HEK293 (cell line): ENCODE measurements around the gene IFT122.
A peak's percentile ranks its signal among the peaks of the same experiment; 100 is the strongest.

ENCODE experiments used
- ATF2 ChIP-seq: fragments of 450-650 bp; formaldehyde crosslinking; IDR thresholded peaks from 2 replicates; pipeline ENCODE4 v1.5.1; 2016; ENCODE audit warnings: missing biosample characterization, missing genetic modification characterization, low read depth
- BCL11A ChIP-seq: fragments of 450-650 bp; formaldehyde crosslinking; IDR thresholded peaks from 2 replicates; pipeline ENCODE4 v1.5.1; 2016; ENCODE audit warnings: low read depth, missing biosample characterization, missing genetic modification characterization
- BCL11B ChIP-seq: fragments of 450-650 bp; formaldehyde crosslinking; IDR thresholded peaks from 2 replicates; pipeline ENCODE4 v1.5.1; 2016; ENCODE audit warnings: low read depth, missing biosample characterization, missing genetic modification characterization
- WT1 ChIP-seq: fragments of 450-650 bp; formaldehyde crosslinking; IDR thresholded peaks from 2 replicates; pipeline ENCODE4 v1.5.1; 2016; ENCODE audit warnings: missing biosample characterization, missing genetic modification characterization
- YY2 ChIP-seq: fragments of 450-650 bp; formaldehyde crosslinking; IDR thresholded peaks from 2 replicates; pipeline ENCODE4 v1.5.1; 2016; ENCODE audit warnings: missing biosample characterization, missing genetic modification characterization
- ZNF112 ChIP-seq: fragments of 450-650 bp; formaldehyde crosslinking; IDR thresholded peaks from 2 replicates; pipeline ENCODE4 v1.5.0; 2017; ENCODE audit warnings: missing biosample characterization, missing genetic modification characterization
- ZNF148 ChIP-seq: fragments of 450-650 bp; formaldehyde crosslinking; IDR thresholded peaks from 2 replicates; pipeline ENCODE4 v1.5.0; 2017; ENCODE audit warnings: missing biosample characterization, missing genetic modification characterization, borderline replicate concordance
- ZNF19 ChIP-seq: fragments of 450-650 bp; formaldehyde crosslinking; IDR thresholded peaks from 2 replicates; pipeline ENCODE4; 2016; ENCODE audit warnings: missing biosample characterization, missing genetic modification characterization, low read depth
- ZNF366 ChIP-seq: fragments of 450-650 bp; formaldehyde crosslinking; conservative IDR thresholded peaks from 2 replicates; pipeline ENCODE4 v1.5.1; 2016; ENCODE audit warnings: missing biosample characterization, missing genetic modification characterization
- ZNF423 ChIP-seq: fragments of 450-650 bp; formaldehyde crosslinking; IDR thresholded peaks from 2 replicates; pipeline ENCODE4 v1.5.1; 2016; ENCODE audit warnings: missing biosample characterization, missing genetic modification characterization
- ZNF449 ChIP-seq: fragments of 450-650 bp; formaldehyde crosslinking; IDR thresholded peaks from 2 replicates; pipeline ENCODE4 v1.5.1; 2017; ENCODE audit warnings: missing biosample characterization, mild to moderate bottlenecking, missing genetic modification characterization, moderate library complexity
- ZNF473 ChIP-seq: fragments of 450-650 bp; formaldehyde crosslinking; IDR thresholded peaks from 2 replicates; pipeline ENCODE4 v1.5.1; 2017; ENCODE audit warnings: missing biosample characterization, missing genetic modification characterization
- ZNF513 ChIP-seq: fragments of 450-650 bp; IDR thresholded peaks from 2 replicates; pipeline ENCODE4 v1.5.1; 2018; ENCODE audit warnings: missing biosample characterization, missing genetic modification characterization
- ZNF555 ChIP-seq: fragments of 450-650 bp; formaldehyde crosslinking; conservative IDR thresholded peaks from 2 replicates; pipeline ENCODE4 v1.5.1; 2017; ENCODE audit warnings: missing biosample characterization, mild to moderate bottlenecking, missing genetic modification characterization, inconsistent platforms
- ZNF624 ChIP-seq: fragments of 450-650 bp; formaldehyde crosslinking; IDR thresholded peaks from 2 replicates; pipeline ENCODE4 v1.5.1; 2017; ENCODE audit warnings: missing biosample characterization, missing genetic modification characterization
- ZNF670 ChIP-seq: fragments of 450-650 bp; formaldehyde crosslinking; IDR thresholded peaks from 2 replicates; pipeline ENCODE4 v1.5.1; 2016; ENCODE audit warnings: missing biosample characterization, missing genetic modification characterization, low read depth
- ZNF792 ChIP-seq: fragments of 450-650 bp; formaldehyde crosslinking; IDR thresholded peaks from 2 replicates; pipeline ENCODE4 v1.5.1; 2016; ENCODE audit warnings: missing biosample characterization, missing genetic modification characterization
- ZSCAN16 ChIP-seq: fragments of 450-650 bp; formaldehyde crosslinking; IDR thresholded peaks from 2 replicates; pipeline ENCODE4 v1.5.1; 2016; ENCODE audit warnings: missing biosample characterization, missing genetic modification characterization
- ZSCAN23 ChIP-seq: fragments of 450-650 bp; formaldehyde crosslinking; IDR thresholded peaks from 2 replicates; pipeline ENCODE4 v1.5.1; 2016; ENCODE audit warnings: missing biosample characterization, missing genetic modification characterization
- ZSCAN5A ChIP-seq: fragments of 450-650 bp; formaldehyde crosslinking; IDR thresholded peaks from 2 replicates; pipeline ENCODE4 v1.5.1; 2016; ENCODE audit warnings: missing biosample characterization, missing genetic modification characterization
- TF ChIP-seq, protein P1 (sequence below): fragments of 450-650 bp; formaldehyde crosslinking; IDR thresholded peaks from 2 replicates; pipeline ENCODE4 v1.5.1; 2017; ENCODE audit warnings: missing biosample characterization, missing genetic modification characterization

Gene IFT122

GRCh38 chr3:129399145-129399894 lies 40.7 kb upstream of the IFT122 start (continued):
- TF ChIP-seq ATF2 (tag by site-specific recombination) (no peak), ZNF148 (tag by site-specific recombination) (no peak), ZSCAN23 (tag by site-specific recombination) (0 out of 2 replicates have a peak, but pooled peaks have one; percentile 21), ZNF670 (tag by site-specific recombination) (no peak), ZSCAN16 (no peak), ZSCAN5A (tag by site-specific recombination) (no peak), ZNF449 (no peak), ZNF624 (tag by site-specific recombination) (no peak), ZNF473 (tag by site-specific recombination) (no peak), ZNF19 (tag by site-specific recombination) (no peak), ZNF513 (no peak), BCL11A (no peak), ZNF366 (tag by site-specific recombination) (peak; percentile 81), YY2 (tag by site-specific recombination) (peak; percentile 47; the same call in 1 of the 2 replicates), BCL11B (tag by site-specific recombination) (no peak), ZNF112 (tag by site-specific recombination) (no peak), ZNF423 (no peak), WT1 (tag by site-specific recombination) (peak; percentile 85), ZNF792 (tag by site-specific recombination) (no peak), ZNF555 (no peak)
- TF ChIP-seq, protein P1, sequence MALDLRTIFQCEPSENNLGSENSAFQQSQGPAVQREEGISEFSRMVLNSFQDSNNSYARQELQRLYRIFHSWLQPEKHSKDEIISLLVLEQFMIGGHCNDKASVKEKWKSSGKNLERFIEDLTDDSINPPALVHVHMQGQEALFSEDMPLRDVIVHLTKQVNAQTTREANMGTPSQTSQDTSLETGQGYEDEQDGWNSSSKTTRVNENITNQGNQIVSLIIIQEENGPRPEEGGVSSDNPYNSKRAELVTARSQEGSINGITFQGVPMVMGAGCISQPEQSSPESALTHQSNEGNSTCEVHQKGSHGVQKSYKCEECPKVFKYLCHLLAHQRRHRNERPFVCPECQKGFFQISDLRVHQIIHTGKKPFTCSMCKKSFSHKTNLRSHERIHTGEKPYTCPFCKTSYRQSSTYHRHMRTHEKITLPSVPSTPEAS (tag by site-specific recombination): no peak
